GM23338 (cell line): ENCODE measurements around the gene DUSP19.

Source experiments
- CTCF ChIP-seq, 2 experiments: fragments of 200-600 bp in 1 of 2; sonication (generic) in 1 of 2; conservative IDR thresholded peaks; 2 replicates each; pipeline versions ENCODE4 v1.5.1 to v1.6.1; 2016 to 2017; ENCODE audit warnings: antibody characterized with exemption in 2 of 2, low read depth in 2 of 2, mild to moderate bottlenecking in 2 of 2, moderate library complexity in 1 of 2
- EZH2 ChIP-seq: fragments of 200-600 bp; sonication (generic); IDR thresholded peaks from one replicate; pipeline ENCODE4 v1.8.0; 2017; ENCODE audit warnings: antibody characterized with exemption, mild to moderate bottlenecking, low read depth; ENCODE audit not compliant: unreplicated experiment
- POLR2AphosphoS5 ChIP-seq: IDR thresholded peaks from 2 replicates; pipeline ENCODE4 v1.6.1; 2016; ENCODE audit warnings: antibody characterized with exemption, low read depth
- REST ChIP-seq: IDR thresholded peaks from one replicate; pipeline ENCODE4 v1.6.1; 2018; ENCODE audit warnings: antibody characterized with exemption; ENCODE audit not compliant: unreplicated experiment

- no peak for TF ChIP-seq CTCF (conservative IDR thresholded peaks at IDR 0.05; ENCODE audit: low read depth in 2 of 2)
- TF ChIP-seq POLR2AphosphoS5 = no peak
- TF ChIP-seq EZH2 = no peak
- TF ChIP-seq REST = no peak
Observed at GRCh38 chr2:183072177-183072576, 6.4 kb upstream of the DUSP19 start.
